IMR-90 (cell line): ENCODE results near the gene MTMR3. TPM values are rescaled to one million over a fixed set of nuclear protein-coding genes. Genes with fewer than 3 reads are reported as not detected.

ENCODE experiments used
- ATAC-seq: fragments of 200-7000 bp; cut with Tn5 transposase; 2 replicates; pipeline ENCODE4 v1.9.1; 2020; ENCODE audit warnings: low read depth, mild to moderate bottlenecking, moderate library complexity
- BruUV-seq: library from RNA; stranded (reverse); fragments of 400-500 nt; replicated peaks from 2 replicates; lab custom pipeline; 2021; lab: Mats Ljungman, UMichigan
- CTCF ChIA-PET: fragments of 300-600 bp; formaldehyde crosslinking; extraction: SDS; loops from one replicate; lab custom pipeline; 2021; ENCODE audit warnings: antibody characterized with exemption; lab: Yijun Ruan, JAX
- POLR2A ChIA-PET: fragments of 300-600 bp; sonication (Branson Sonifier 250); formaldehyde crosslinking; loops from one replicate; lab custom pipeline; 2022; ENCODE audit warnings: antibody characterized with exemption; ENCODE audit not compliant: unreplicated experiment; lab: Charles Lee
- DNase-seq: peaks from one replicate; pipeline ENCODE4 v3.0.0; 2013
- H2AFZ ChIP-seq: replicated peaks from 2 replicates; pipeline ENCODE3; 2013; ENCODE audit warnings: low read length, mild to moderate bottlenecking; ENCODE audit not compliant: poor library complexity
- H2AK5ac ChIP-seq: 2 replicates; pipeline ENCODE4 v1.6.1; 2013; ENCODE audit warnings: low read depth, low read length, inconsistent platforms
- H2AK9ac ChIP-seq: replicated peaks from 2 replicates; pipeline ENCODE3; 2013; ENCODE audit warnings: mild to moderate bottlenecking, low read depth, low read length, moderate library complexity; ENCODE audit not compliant: poor library complexity
- H2BK120ac ChIP-seq: 2 replicates; pipeline ENCODE4 v1.6.1; 2013; ENCODE audit warnings: low read depth, low read length, inconsistent platforms
- H2BK15ac ChIP-seq: 3 replicates; pipeline ENCODE4 v1.6.1; 2013; ENCODE audit warnings: low read depth, low read length, inconsistent platforms
- H2BK20ac ChIP-seq: 2 replicates; pipeline ENCODE4 v1.6.1; 2013; ENCODE audit warnings: low read depth, mild to moderate bottlenecking, inconsistent platforms, low read length, moderate library complexity
- H2BK5ac ChIP-seq: 2 replicates; pipeline ENCODE4 v1.6.1; 2013; ENCODE audit warnings: mild to moderate bottlenecking, low read depth, low read length, inconsistent platforms; ENCODE audit not compliant: poor library complexity, severe bottlenecking
- H3K14ac ChIP-seq: replicated peaks from 2 replicates; pipeline ENCODE4 v1.6.1; 2013; ENCODE audit warnings: low read depth, low read length, inconsistent platforms
- H3K18ac ChIP-seq: 2 replicates; pipeline ENCODE4 v1.6.1; 2013; ENCODE audit warnings: low read depth, low read length, control low read depth
- H3K23ac ChIP-seq: 2 replicates; pipeline ENCODE4 v1.6.1; 2013; ENCODE audit warnings: low read depth, low read length, inconsistent platforms
- H3K27ac ChIP-seq: 2 replicates; pipeline ENCODE4 v1.5.1; 2013; ENCODE audit warnings: mild to moderate bottlenecking, control low read depth, low read length; ENCODE audit not compliant: insufficient read depth
- H3K27me3 ChIP-seq: 2 replicates; pipeline ENCODE4 v1.6.1; 2013; ENCODE audit warnings: low read length; ENCODE audit not compliant: control insufficient read depth, insufficient read depth
- H3K36me3 ChIP-seq: 2 replicates; pipeline ENCODE4 v1.6.1; 2013; ENCODE audit warnings: low read length, mixed read lengths; ENCODE audit not compliant: control insufficient read depth, insufficient read depth
- H3K4ac ChIP-seq: 2 replicates; pipeline ENCODE4 v1.6.1; 2013; ENCODE audit warnings: low read depth, low read length, inconsistent platforms
- H3K4me1 ChIP-seq: 2 replicates; pipeline ENCODE4 v1.6.1; 2013; ENCODE audit warnings: low read length, mixed read lengths; ENCODE audit not compliant: control insufficient read depth, insufficient read depth
- H3K4me2 ChIP-seq: 2 replicates; pipeline ENCODE4 v1.6.1; 2013; ENCODE audit warnings: low read depth, mild to moderate bottlenecking, control low read depth, low read length, moderate library complexity
- H3K4me3 ChIP-seq: 2 replicates; pipeline ENCODE4 v1.5.1; 2013; ENCODE audit warnings: low read depth, mild to moderate bottlenecking, control low read depth, low read length, moderate library complexity; ENCODE audit not compliant: insufficient read depth
- H3K56ac ChIP-seq: 2 replicates; pipeline ENCODE4 v1.6.1; 2013; ENCODE audit warnings: low read length, inconsistent platforms; ENCODE audit not compliant: insufficient read depth; ENCODE audit errors: extremely low read depth
- H3K79me1 ChIP-seq, 2 experiments: 2 replicates each; pipeline ENCODE4 v1.6.1; 2013; ENCODE audit warnings: low read length in 2 of 2, inconsistent platforms in 1 of 2, low read depth in 1 of 2
- H3K9ac ChIP-seq: 2 replicates; pipeline ENCODE4 v1.6.1; 2013; ENCODE audit warnings: low read depth, low read length, control low read depth
- H3K9me1 ChIP-seq: 2 replicates; pipeline ENCODE4 v1.6.1; 2013; ENCODE audit warnings: low read length, inconsistent platforms; ENCODE audit not compliant: insufficient read depth
- H3K9me3 ChIP-seq: 2 replicates; pipeline ENCODE4 v1.6.1; 2013; ENCODE audit warnings: low read length; ENCODE audit not compliant: control insufficient read depth, insufficient read depth
- H4K20me1 ChIP-seq: 2 replicates; pipeline ENCODE4 v1.6.1; 2013; ENCODE audit warnings: low read length, inconsistent platforms; ENCODE audit not compliant: insufficient read depth
- H4K5ac ChIP-seq: 2 replicates; pipeline ENCODE4 v1.6.1; 2013; ENCODE audit warnings: mild to moderate bottlenecking, low read depth, low read length, control low read depth
- H4K8ac ChIP-seq, 2 experiments: 2 replicates each; pipeline ENCODE4 v1.6.1; 2013; ENCODE audit warnings: low read depth in 2 of 2, low read length in 2 of 2, control low read depth in 1 of 2, inconsistent platforms in 1 of 2
- H4K91ac ChIP-seq: 2 replicates; pipeline ENCODE4 v1.6.1; 2013; ENCODE audit warnings: low read depth, low read length, inconsistent platforms; ENCODE audit not compliant: insufficient read depth
- BHLHE40 ChIP-seq: fragments of 150-350 bp; IDR thresholded peaks from 2 replicates; pipeline ENCODE4 v1.6.1; 2016; ENCODE audit warnings: mild to moderate bottlenecking, low read depth, low read length
- CEBPB ChIP-seq: IDR thresholded peaks from 2 replicates; pipeline ENCODE4 v1.6.1; 2012; ENCODE audit warnings: low read depth, low read length, improper control_type of control experiment
- CHD1 ChIP-seq: IDR thresholded peaks from 2 replicates; pipeline ENCODE4 v1.6.1; 2012; ENCODE audit warnings: low read depth, low read length, improper control_type of control experiment
- MXI1 ChIP-seq: IDR thresholded peaks from 2 replicates; pipeline ENCODE4 v1.6.1; 2012; ENCODE audit warnings: low read depth, mild to moderate bottlenecking, low read length, moderate library complexity, borderline replicate concordance
- NFE2L2 ChIP-seq: fragments of 150-350 bp; IDR thresholded peaks from 2 replicates; pipeline ENCODE4 v1.6.1; 2016; ENCODE audit warnings: low read depth, mild to moderate bottlenecking, low read length
- RCOR1 ChIP-seq: IDR thresholded peaks from 2 replicates; pipeline ENCODE4 v1.6.1; 2012; ENCODE audit warnings: mild to moderate bottlenecking, low read length, improper control_type of control experiment; ENCODE audit not compliant: insufficient replicate concordance
- RFX5 ChIP-seq: IDR thresholded peaks from 2 replicates; pipeline ENCODE4 v1.8.0; 2012; ENCODE audit warnings: low read depth, mild to moderate bottlenecking, low read length, moderate library complexity
- WGBS, 2 experiments: methylation state at CpG; one replicate each; pipeline versions ENCODE4 v1.1.5 to v1.1.7; 2013; ENCODE audit warnings: missing lambda C conversion rate in 2 of 2; ENCODE audit not compliant: insufficient read length in 1 of 2; ENCODE audit errors: extremely low coverage in 2 of 2; 5-methylcytosine and 5-hydroxymethylcytosine counted together
- dilution Hi-C: fragments of 300-500 bp; cut with HindIII; formaldehyde crosslinking; loops from one replicate; pipeline ENCODE4 v1.14.3; 2018; ENCODE audit warnings: low sequenced_read_pairs; ENCODE audit not compliant: unreplicated experiment
- in situ Hi-C: fragments of 300-500 bp; cut with MboI; formaldehyde crosslinking; loops from 3 replicates; pipeline ENCODE4 v1.14.3; 2019; ENCODE audit warnings: low sequenced_read_pairs, inconsistent platforms, mixed read lengths
- intact Hi-C: fragments of 100-400 bp; cut with micrococcal nuclease; formaldehyde crosslinking; loops from 2 replicates; pipeline ENCODE4 v1.10.0; 2022
- polyA plus RNA-seq, 3 experiments: library from polyadenylated mRNA; depleted of rRNA; stranded (reverse); fragments of >200 nt; gene quantifications; 2 replicates each; pipeline ENCODE4 v1.2.3, GENCODE V29; 2012; ENCODE audit warnings: low replicate concordance in 1 of 3
- total RNA-seq: library from RNA; depleted of rRNA; stranded (reverse); fragments of >200 nt; gene quantifications from 2 replicates; pipeline ENCODE4 v1.2.3, GENCODE V29; 2012
- TF ChIP-seq, protein P1 (sequence below): conservative IDR thresholded peaks from 2 replicates; pipeline ENCODE4 v1.5.1; 2012; ENCODE audit warnings: mild to moderate bottlenecking, low read depth, low read length, improper control_type of control experiment
- TF ChIP-seq, protein P2 (sequence below): fragments of 150-350 bp; IDR thresholded peaks from 2 replicates; pipeline ENCODE4 v1.6.1; 2017; ENCODE audit warnings: mild to moderate bottlenecking, antibody characterized with exemption, low read length, low read depth

Gene MTMR3
- total and polyA plus RNA-seq, 2 of the 4 experiments (the other 2 are of a cell fraction): 21.3 to 29.4 TPM

GRCh38 chr22:29945435-29945834, 62.5 kb downstream of the MTMR3 start:
- H3K23ac ChIP-seq: no peak overlapping the region
- intact Hi-C loops: no loop called here
- peaks cover 8% of the 10 kb centered on the region for H3K4me1 ChIP-seq
- H3K79me1 ChIP-seq: peaks cover 15 to 60% of the 10 kb centered on the region in 2 experiments
- H4K91ac ChIP-seq: no peak overlapping the region
- no peaks in the 10 kb centered on the region; the same call in 1 of the 2 replicates for H3K9me3 ChIP-seq
- no peak overlapping the region for H3K27ac ChIP-seq
- H2BK120ac ChIP-seq: no peak overlapping the region
- in situ Hi-C loops: no loop called here
- no peak overlapping the region; the same call in 1 of the 2 replicates for H3K4ac ChIP-seq
- no peak overlapping the region for H2BK5ac ChIP-seq
- no TSS peak for BruUV-seq
- WGBS, 2 experiments: 80% methylated on average over 1 of the region's 3 CpGs; no CpG with 5 or more reads in 1 of the 2 experiments
- DNase-seq (no peak), ATAC-seq (no peak)
- H3K14ac ChIP-seq: no peak overlapping the region
- H2AK5ac ChIP-seq: no peak overlapping the region
- TF ChIP-seq CHD1 (no peak), MXI1 (no peak), CEBPB (no peak), RCOR1 (no peak), BHLHE40 (no peak), RFX5 (no peak), NFE2L2 (no peak)
- TF ChIP-seq, protein P1, sequence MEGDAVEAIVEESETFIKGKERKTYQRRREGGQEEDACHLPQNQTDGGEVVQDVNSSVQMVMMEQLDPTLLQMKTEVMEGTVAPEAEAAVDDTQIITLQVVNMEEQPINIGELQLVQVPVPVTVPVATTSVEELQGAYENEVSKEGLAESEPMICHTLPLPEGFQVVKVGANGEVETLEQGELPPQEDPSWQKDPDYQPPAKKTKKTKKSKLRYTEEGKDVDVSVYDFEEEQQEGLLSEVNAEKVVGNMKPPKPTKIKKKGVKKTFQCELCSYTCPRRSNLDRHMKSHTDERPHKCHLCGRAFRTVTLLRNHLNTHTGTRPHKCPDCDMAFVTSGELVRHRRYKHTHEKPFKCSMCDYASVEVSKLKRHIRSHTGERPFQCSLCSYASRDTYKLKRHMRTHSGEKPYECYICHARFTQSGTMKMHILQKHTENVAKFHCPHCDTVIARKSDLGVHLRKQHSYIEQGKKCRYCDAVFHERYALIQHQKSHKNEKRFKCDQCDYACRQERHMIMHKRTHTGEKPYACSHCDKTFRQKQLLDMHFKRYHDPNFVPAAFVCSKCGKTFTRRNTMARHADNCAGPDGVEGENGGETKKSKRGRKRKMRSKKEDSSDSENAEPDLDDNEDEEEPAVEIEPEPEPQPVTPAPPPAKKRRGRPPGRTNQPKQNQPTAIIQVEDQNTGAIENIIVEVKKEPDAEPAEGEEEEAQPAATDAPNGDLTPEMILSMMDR: no peak
- TF ChIP-seq, protein P2, sequence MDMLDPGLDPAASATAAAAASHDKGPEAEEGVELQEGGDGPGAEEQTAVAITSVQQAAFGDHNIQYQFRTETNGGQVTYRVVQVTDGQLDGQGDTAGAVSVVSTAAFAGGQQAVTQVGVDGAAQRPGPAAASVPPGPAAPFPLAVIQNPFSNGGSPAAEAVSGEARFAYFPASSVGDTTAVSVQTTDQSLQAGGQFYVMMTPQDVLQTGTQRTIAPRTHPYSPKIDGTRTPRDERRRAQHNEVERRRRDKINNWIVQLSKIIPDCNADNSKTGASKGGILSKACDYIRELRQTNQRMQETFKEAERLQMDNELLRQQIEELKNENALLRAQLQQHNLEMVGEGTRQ: no peak
- H3K4me3 ChIP-seq: no peak overlapping the region
- POLR2A ChIA-PET: no interaction called here
- H3K9me1 ChIP-seq: peaks cover 10% of the 10 kb centered on the region
- H3K27me3 ChIP-seq: no peaks in the 10 kb centered on the region
- no peak overlapping the region for H2AK9ac ChIP-seq
- no peak overlapping the region for H3K18ac ChIP-seq
- CTCF ChIA-PET: interaction anchor here (0.6 kb wide), 1 partner anchor 326 kb away, joined by 4 read pairs; no protein-coding TSS in a partner anchor
- H3K4me2 ChIP-seq: no peak overlapping the region
- no peaks in the 10 kb centered on the region for H3K36me3 ChIP-seq
- H4K20me1 ChIP-seq: peaks cover 56% of the 10 kb centered on the region
- dilution Hi-C loops: no loop called here
- no peak overlapping the region for H3K9ac ChIP-seq
- H2BK20ac ChIP-seq: no peak overlapping the region
- no peak overlapping the region for H2BK15ac ChIP-seq
- no peak overlapping the region for H2AFZ ChIP-seq
- no peak overlapping the region for H4K8ac ChIP-seq
- no peak overlapping the region for H3K56ac ChIP-seq
- H4K5ac ChIP-seq: no peak overlapping the region
